Kidney (tissue), 14 donors: Measurements from ENCODE around the gene MON1A. TPM values are rescaled to one million over a fixed set of nuclear protein-coding genes. Genes with fewer than 3 reads are reported as not detected.
A peak's percentile ranks its signal among the peaks of the same experiment; 100 is the strongest.
"Not testable (repeated sequence)": the region's sequence is repeated elsewhere in the genome, so short reads cannot be mapped to it uniquely, and the experiment has no call there.

Experiments
- DNase-seq, 5 donors: peaks; one replicate each; pipeline ENCODE4 v3.0.0-alpha.2; 2013 to 2020
- FAIRE-seq: peaks from 2 replicates; lab custom pipeline; 2012; peaks lifted over from hg19 to GRCh38; lab: Jason Lieb, UNC
- H3K27ac ChIP-seq, 2 donors: one replicate each; pipeline ENCODE4 v1.7.0; 2013; ENCODE audit warnings: low read depth in 2 of 2, low read length in 2 of 2, inconsistent platforms in 1 of 2
- H3K27me3 ChIP-seq: one replicate; pipeline ENCODE4 v1.7.1; 2013; ENCODE audit warnings: low read length, inconsistent platforms; ENCODE audit not compliant: control insufficient read depth, insufficient read depth
- H3K36me3 ChIP-seq, 3 donors: one replicate each; pipeline versions ENCODE4 v1.7.0 to v1.7.1; 2013; ENCODE audit warnings: low read length in 3 of 3, control low read depth in 1 of 3, inconsistent platforms in 1 of 3; ENCODE audit not compliant: insufficient read depth in 3 of 3, control insufficient read depth in 2 of 3
- H3K4me1 ChIP-seq, 3 donors: one replicate each; pipeline versions ENCODE4 v1.7.0 to v1.7.1; 2013; ENCODE audit warnings: low read length in 3 of 3, inconsistent platforms in 1 of 3, low read depth in 1 of 3; ENCODE audit not compliant: control insufficient read depth in 2 of 3, insufficient read depth in 2 of 3
- H3K4me3 ChIP-seq, 3 donors: one replicate each; pipeline versions ENCODE4 v1.7.0 to v1.8.1; 2013; ENCODE audit warnings: low read length in 3 of 3, control low read depth in 1 of 3, inconsistent platforms in 1 of 3
- H3K9ac ChIP-seq, 3 donors: one replicate each; pipeline versions ENCODE4 v1.7.0 to v1.7.1; 2013; ENCODE audit warnings: low read length in 3 of 3, control low read depth in 1 of 3, inconsistent platforms in 1 of 3
- H3K9me3 ChIP-seq, 3 donors: one replicate each; pipeline versions ENCODE4 v1.7.0 to v1.7.1; 2013; ENCODE audit warnings: low read length in 3 of 3, control low read depth in 1 of 3, inconsistent platforms in 1 of 3; ENCODE audit not compliant: control insufficient read depth in 2 of 3, insufficient read depth in 1 of 3
- intact Hi-C: fragments of 100-400 bp; cut with DNase I; formaldehyde crosslinking; loops from one replicate; pipeline ENCODE4 v1.11.1; 2022
- polyA plus RNA-seq: library from polyadenylated mRNA; stranded (reverse); fragments of 350-450 nt; fragmentation: Illumina TruSeq; extraction: RNeasy Lipid Tissue Mini Kit (QIAGEN cat#74804); gene quantifications from one replicate; pipeline ENCODE4 v1.2.3, GENCODE V29; 2014; ENCODE audit warnings: low read depth, low replicate concordance; ENCODE audit not compliant: insufficient read depth
- total RNA-seq: library from RNA; stranded (reverse); fragmentation: NEBNext Ultra II Directional; extraction: Animal tissue kit (Norgen Biotek cat#: 25700); gene quantifications from one replicate; pipeline ENCODE4 v1.2.1, GENCODE V29; 2021
- TF ChIP-seq, protein P1 (sequence below): IDR thresholded peaks from 3 replicates; pipeline ENCODE4 v1.5.1; 2012; ENCODE audit warnings: mild to moderate bottlenecking, moderate library complexity, borderline replicate concordance; ENCODE audit not compliant: insufficient read depth; ENCODE audit errors: extremely low read depth
- donor health status: control.
- donor health status: control.
- donor health status: control.
- donor health status: control.
- donor health status: control.
- donor health status: DM: yes; HTN: yes; CAD: no.
- donor health status: Normal renal cell carcinoma (clear cell type).

MON1A gene
- total and polyA plus RNA-seq, 2 donors from 2014 or later: 7.4 to 16.4 TPM

DNA sequence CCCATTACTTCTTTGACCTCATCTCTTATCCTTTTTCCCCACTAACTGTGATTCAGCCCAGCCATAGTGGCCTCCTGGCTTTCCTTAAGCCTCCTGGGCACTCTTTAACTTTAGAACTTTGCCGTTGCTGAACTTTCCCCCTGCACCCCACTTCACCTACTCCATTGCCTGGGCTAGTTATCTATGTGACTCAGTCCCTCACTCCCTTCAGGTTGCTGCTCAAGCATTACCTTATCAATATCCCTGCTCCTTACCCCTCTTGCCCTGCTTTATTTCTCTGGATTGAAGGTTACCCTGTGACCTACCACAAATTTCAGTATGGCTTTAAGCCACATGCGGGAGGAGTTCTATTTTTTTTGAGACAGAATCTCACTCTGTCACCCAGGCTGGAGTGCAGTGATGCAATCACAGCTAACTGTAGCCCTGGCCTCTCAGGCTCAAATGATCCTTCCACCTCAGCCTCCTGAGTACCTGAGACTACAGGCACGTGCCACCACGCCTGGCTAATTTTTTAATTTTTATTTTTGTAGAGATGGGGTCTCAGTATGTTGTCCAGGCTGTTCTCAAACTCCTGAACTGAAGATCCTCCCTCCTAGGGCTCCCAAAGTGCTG lies 3.4 kb downstream of the MON1A start:
- FAIRE-seq: no peak
- no peak for DNase-seq
- Histone ChIP-seq H3K27ac (no peak overlapping the region), H3K4me1 (peaks cover 2 to 14% (median 8%) of the 10 kb centered on the region in 3 donors), H3K27me3 (no peaks in the 10 kb centered on the region), H3K36me3 (no peaks in the 10 kb centered on the region), H3K9ac (no peak overlapping the region), H3K9me3 (no peaks in the 10 kb centered on the region), H3K4me3 (no peak overlapping the region)
- intact Hi-C loops: no loop called here
- TF ChIP-seq, protein P1, sequence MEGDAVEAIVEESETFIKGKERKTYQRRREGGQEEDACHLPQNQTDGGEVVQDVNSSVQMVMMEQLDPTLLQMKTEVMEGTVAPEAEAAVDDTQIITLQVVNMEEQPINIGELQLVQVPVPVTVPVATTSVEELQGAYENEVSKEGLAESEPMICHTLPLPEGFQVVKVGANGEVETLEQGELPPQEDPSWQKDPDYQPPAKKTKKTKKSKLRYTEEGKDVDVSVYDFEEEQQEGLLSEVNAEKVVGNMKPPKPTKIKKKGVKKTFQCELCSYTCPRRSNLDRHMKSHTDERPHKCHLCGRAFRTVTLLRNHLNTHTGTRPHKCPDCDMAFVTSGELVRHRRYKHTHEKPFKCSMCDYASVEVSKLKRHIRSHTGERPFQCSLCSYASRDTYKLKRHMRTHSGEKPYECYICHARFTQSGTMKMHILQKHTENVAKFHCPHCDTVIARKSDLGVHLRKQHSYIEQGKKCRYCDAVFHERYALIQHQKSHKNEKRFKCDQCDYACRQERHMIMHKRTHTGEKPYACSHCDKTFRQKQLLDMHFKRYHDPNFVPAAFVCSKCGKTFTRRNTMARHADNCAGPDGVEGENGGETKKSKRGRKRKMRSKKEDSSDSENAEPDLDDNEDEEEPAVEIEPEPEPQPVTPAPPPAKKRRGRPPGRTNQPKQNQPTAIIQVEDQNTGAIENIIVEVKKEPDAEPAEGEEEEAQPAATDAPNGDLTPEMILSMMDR: no peak

DNA sequence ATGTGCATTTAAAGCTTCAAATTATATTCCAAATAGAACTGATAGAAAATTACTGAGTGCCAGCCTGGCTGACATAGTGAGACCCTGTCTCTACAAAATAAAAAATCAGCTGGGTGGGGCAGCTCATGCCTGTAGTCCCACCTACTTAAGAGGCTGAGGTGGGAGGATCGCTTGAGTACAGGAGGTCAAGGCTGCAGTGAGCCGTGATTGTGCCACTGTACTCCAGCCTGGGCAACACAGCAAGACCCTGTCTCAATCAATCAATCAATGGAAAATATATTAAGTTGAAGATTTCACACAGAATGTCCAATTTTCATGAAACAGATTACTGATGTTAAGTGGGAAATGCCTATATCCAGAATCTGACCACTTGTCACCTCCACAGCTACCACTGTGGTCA lies 4.1 kb downstream of the MON1A start:
- H3K27me3 ChIP-seq: no peaks in the 10 kb centered on the region
- H3K9me3 ChIP-seq: no peaks in the 10 kb centered on the region
- no peak overlapping the region for H3K4me3 ChIP-seq
- no peaks in the 10 kb centered on the region for H3K36me3 ChIP-seq
- peaks cover 0 to 14% (median 6%) of the 10 kb centered on the region in 3 donors for H3K4me1 ChIP-seq
- TF ChIP-seq, protein P1: no peak
- no peak overlapping the region for H3K9ac ChIP-seq
- FAIRE-seq (no peak), DNase-seq (no peak)
- intact Hi-C loops: no loop called here
- H3K27ac ChIP-seq: no peak overlapping the region

DNA sequence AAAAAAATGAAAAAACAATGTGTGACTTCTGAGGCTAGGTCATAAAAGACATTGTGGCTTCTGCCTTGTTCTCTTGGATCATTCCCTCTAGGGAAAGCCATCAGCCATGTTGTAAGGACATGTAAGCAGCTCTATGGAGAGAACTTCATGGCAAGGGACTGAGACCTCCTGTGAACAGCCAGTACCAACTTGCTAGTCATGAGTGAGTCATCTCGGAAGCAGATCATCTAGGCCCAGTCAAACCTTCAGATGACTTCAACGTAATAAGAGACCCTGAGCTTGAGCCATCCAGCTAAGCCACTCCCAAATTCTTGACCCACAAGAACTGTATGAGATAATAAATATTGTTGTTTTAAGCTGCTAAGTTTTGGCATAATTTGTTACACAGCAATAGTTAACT lies 4.9 kb downstream of the MON1A start:
- intact Hi-C loops: no loop called here
- FAIRE-seq: no peak

DNA sequence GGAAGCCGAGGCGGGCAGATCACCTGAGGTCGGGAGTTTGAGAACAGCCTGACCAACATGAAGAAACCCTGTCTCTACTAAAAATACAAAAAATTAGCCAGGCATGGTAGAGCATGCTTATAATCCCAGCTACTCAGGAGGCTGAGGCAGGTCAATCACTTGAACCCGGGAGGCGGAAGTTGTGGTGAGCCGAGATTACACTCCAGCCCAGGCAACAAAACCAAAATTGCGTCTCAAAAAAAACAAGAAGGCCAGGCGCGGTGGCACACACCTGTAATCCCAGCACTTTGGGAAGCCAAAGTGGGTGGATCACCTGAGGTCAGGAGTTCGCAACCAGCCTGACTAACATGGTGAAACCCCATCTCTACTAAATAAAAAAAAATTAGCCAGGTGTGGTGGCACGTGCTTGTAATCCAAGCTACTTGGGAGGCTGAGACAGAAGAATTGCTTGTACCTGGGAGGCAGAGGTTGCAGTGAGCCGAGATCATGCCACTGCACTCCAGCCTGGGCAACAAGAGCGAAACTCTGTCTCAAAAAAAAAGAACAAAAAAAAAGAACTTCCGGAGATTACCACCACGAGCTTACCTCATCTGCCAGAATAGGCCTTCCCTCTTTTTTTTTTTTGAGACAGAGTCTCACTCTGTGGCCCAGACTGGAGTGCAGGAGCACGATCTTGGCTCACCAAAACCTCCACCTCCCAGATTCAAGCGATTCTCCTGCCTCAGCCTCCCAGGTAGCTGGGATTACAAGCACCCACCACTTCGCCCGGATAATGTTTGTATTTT lies 11.6 kb downstream of the MON1A start:
- H3K9ac ChIP-seq, H3K27ac ChIP-seq, H3K4me1 ChIP-seq, intact Hi-C loops, H3K4me3 ChIP-seq, H3K27me3 ChIP-seq, H3K36me3 ChIP-seq, H3K9me3 ChIP-seq, FAIRE-seq: not testable (repeated sequence)
- peak in 1 of 5 donors; percentile 9 for DNase-seq

More for the DNA sequence above, 4.9 kb downstream of the MON1A start:
- no peaks in the 10 kb centered on the region for H3K27me3 ChIP-seq
- TF ChIP-seq, protein P1: no peak
- H3K4me1 ChIP-seq: peaks cover 0 to 8% (median 0%) of the 10 kb centered on the region in 3 donors
- no peak overlapping the region for H3K4me3 ChIP-seq
- no peak for DNase-seq
- H3K36me3 ChIP-seq: no peaks in the 10 kb centered on the region
- H3K27ac ChIP-seq: no peak overlapping the region
- H3K9ac ChIP-seq: no peak overlapping the region
- H3K9me3 ChIP-seq: no peaks in the 10 kb centered on the region
